Tibial nerve (tissue), 4 donors: ENCODE results near the gene SLBP. TPM values are rescaled to one million over a fixed set of nuclear protein-coding genes. Genes with fewer than 3 reads are reported as not detected.

ENCODE experiments used
- DNase-seq, 2 donors: peaks; one replicate each; pipeline ENCODE4 v3.0.0-alpha.2; 2019; ENCODE audit warnings: low spot score in 2 of 2
- H3K27ac ChIP-seq, 4 donors: fragments of 200-600 bp; sonication (generic) in 3 of 4; one replicate each; pipeline ENCODE4 v1.5.1; 2017 to 2019; ENCODE audit warnings: mild to moderate bottlenecking in 1 of 4
- H3K27me3 ChIP-seq, 2 donors: fragments of 200-600 bp; sonication (generic) in 1 of 2; one replicate each; pipeline versions ENCODE4 v1.5.1 to v1.6.0; 2017 to 2019
- H3K36me3 ChIP-seq, 3 donors: fragments of 200-600 bp; sonication (generic); one replicate each; pipeline ENCODE4 v1.5.1; 2018 to 2019
- H3K4me1 ChIP-seq, 4 donors: fragments of 200-600 bp; sonication (generic) in 3 of 4; one replicate each; pipeline ENCODE4 v1.5.1; 2017 to 2019
- H3K4me3 ChIP-seq, 4 donors: fragments of 200-600 bp; sonication (generic) in 3 of 4; one replicate each; pipeline ENCODE4 v1.5.1; 2017 to 2019; ENCODE audit warnings: mild to moderate bottlenecking in 1 of 4, moderate library complexity in 1 of 4
- H3K9me3 ChIP-seq, 4 donors: fragments of 200-600 bp; sonication (generic) in 3 of 4; one replicate each; pipeline ENCODE4 v1.5.1; 2017 to 2019
- CTCF ChIP-seq, 5 experiments: fragments of 200-600 bp in 3 of 5; fragments of 450-650 bp in 2 of 5; sonication (generic) in 3 of 5; IDR thresholded peaks; one replicate each; pipeline ENCODE4 v1.5.1; 2016 to 2019; ENCODE audit warnings: antibody characterized with exemption in 5 of 5, mild to moderate bottlenecking in 3 of 5, moderate library complexity in 2 of 5
- EP300 ChIP-seq, 2 donors: sonication (generic); formaldehyde crosslinking; IDR thresholded peaks; one replicate each; pipeline ENCODE4 v1.6.1; 2017; ENCODE audit warnings: antibody characterized with exemption in 2 of 2, mild to moderate bottlenecking in 1 of 2
- POLR2A ChIP-seq, 2 donors: fragments of 450-650 bp; IDR thresholded peaks; one replicate each; pipeline ENCODE4 v1.6.1; 2017; ENCODE audit warnings: antibody characterized with exemption in 2 of 2, mild to moderate bottlenecking in 2 of 2, moderate library complexity in 2 of 2
- WGBS, 2 donors: methylation state at CpG; one replicate each; pipeline ENCODE4 v1.1.5; 2018; 5-methylcytosine and 5-hydroxymethylcytosine counted together
- total RNA-seq, 4 donors: library from RNA; depleted of rRNA; stranded (reverse); fragments of >200 nt; gene quantifications; one replicate each; pipeline ENCODE4 v1.1.0, GENCODE V29; 2016

Gene SLBP
- total RNA-seq, 4 donors from 2014 or later, result 41.7 to 55.9 (median 53.5) TPM

GRCh38 chr4:1746265-1746691 is 34.2 kb upstream of the SLBP start:
- H3K36me3 ChIP-seq, result peaks cover 0 to 28% (median 0%) of the 10 kb centered on the region in 3 donors
- H3K4me3 ChIP-seq, result no peak overlapping the region
- DNase-seq, result peak; percentile 28 to 48
- peaks cover 0 to 19% (median 3%) of the 10 kb centered on the region in 4 donors for H3K4me1 ChIP-seq
- TF ChIP-seq CTCF (IDR thresholded peaks at IDR 0.05) (peak; percentile 59 to 82 (median 67)), EP300 (IDR thresholded peaks at IDR 0.05) (no peak), POLR2A (IDR thresholded peaks at IDR 0.05) (no peak)
- no peaks in the 10 kb centered on the region for H3K9me3 ChIP-seq
- H3K27me3 ChIP-seq, result peaks cover 0 to 32% of the 10 kb centered on the region in 2 donors
- WGBS, 2 donors, result 10 to 20% methylated on average over 12 of the region's 17 CpGs
- H3K27ac ChIP-seq, result no peak overlapping the region

GRCh38 chr4:1745697-1746096 is 33.6 kb upstream of the SLBP start:
- no peak overlapping the region for H3K27ac ChIP-seq

GRCh38 chr4:1745165-1745564 is 33.0 kb upstream of the SLBP start:
- peaks cover 0 to 32% of the 10 kb centered on the region in 2 donors for H3K27me3 ChIP-seq
- H3K4me1 ChIP-seq, result peaks cover 0 to 19% (median 3%) of the 10 kb centered on the region in 4 donors
- TF ChIP-seq CTCF (IDR thresholded peaks at IDR 0.05), result no peak
- TF ChIP-seq POLR2A (IDR thresholded peaks at IDR 0.05), result no peak
- no peak for TF ChIP-seq EP300 (IDR thresholded peaks at IDR 0.05)
- no peaks in the 10 kb centered on the region for H3K9me3 ChIP-seq
- 89 to 90% methylated on average over 13 of the region's 13 CpGs for WGBS, 2 donors
- H3K4me3 ChIP-seq, result no peak overlapping the region
- DNase-seq, result no peak
- peaks cover 0 to 39% (median 0%) of the 10 kb centered on the region in 3 donors for H3K36me3 ChIP-seq
- no peak overlapping the region for H3K27ac ChIP-seq

More at GRCh38 chr4:1745697-1746096, 33.6 kb upstream of the SLBP start:
- Histone ChIP-seq H3K36me3 (peaks cover 0 to 34% (median 0%) of the 10 kb centered on the region in 3 donors), H3K9me3 (no peaks in the 10 kb centered on the region), H3K4me1 (peaks cover 0 to 19% (median 3%) of the 10 kb centered on the region in 4 donors), H3K4me3 (no peak overlapping the region), H3K27me3 (peaks cover 0 to 32% of the 10 kb centered on the region in 2 donors)
- TF ChIP-seq EP300 (IDR thresholded peaks at IDR 0.05) (no peak), CTCF (IDR thresholded peaks at IDR 0.05) (no peak)
- no peak for DNase-seq
- 86 to 95% methylated on average over 11 to 12 of the region's 12 CpGs for WGBS, 2 donors

GRCh38 chr4:1744552-1744951 is 32.4 kb upstream of the SLBP start:
- peaks cover 0 to 26% of the 10 kb centered on the region in 2 donors for H3K27me3 ChIP-seq
- peaks cover 0 to 19% (median 3%) of the 10 kb centered on the region in 4 donors for H3K4me1 ChIP-seq
- no peak overlapping the region for H3K4me3 ChIP-seq
- no peaks in the 10 kb centered on the region for H3K9me3 ChIP-seq
- TF ChIP-seq EP300 (IDR thresholded peaks at IDR 0.05), result no peak
- 90 to 96% methylated on average over 14 of the region's 14 CpGs for WGBS, 2 donors
- no peak overlapping the region for H3K27ac ChIP-seq
- H3K36me3 ChIP-seq, result peaks cover 0 to 45% (median 0%) of the 10 kb centered on the region in 3 donors
- no peak for DNase-seq

- DNase-seq, result no peak
- peaks cover 0 to 51% (median 0%) of the 10 kb centered on the region in 3 donors for H3K36me3 ChIP-seq
- H3K27me3 ChIP-seq, result peaks cover 0 to 23% of the 10 kb centered on the region in 2 donors
- no peaks in the 10 kb centered on the region for H3K9me3 ChIP-seq
- TF ChIP-seq POLR2A (IDR thresholded peaks at IDR 0.05) (no peak), EP300 (IDR thresholded peaks at IDR 0.05) (no peak), CTCF (IDR thresholded peaks at IDR 0.05) (no peak)
- peaks cover 0 to 19% (median 3%) of the 10 kb centered on the region in 4 donors for H3K4me1 ChIP-seq
- no peak overlapping the region for H3K27ac ChIP-seq
- no peak overlapping the region for H3K4me3 ChIP-seq
- 88 to 89% methylated on average over 4 to 6 of the region's 6 CpGs for WGBS, 2 donors
Observed at GRCh38 chr4:1743975-1744374, 31.9 kb upstream of the SLBP start.
